ENCODE data around the gene ATG16L2. TPM values are rescaled to one million over a fixed set of nuclear protein-coding genes. Genes with fewer than 3 reads are reported as not detected.

Gene ATG16L2
- total and polyA plus RNA-seq, 4 donors: 4.7 to 17.8 (median 7.4) TPM

DNA sequence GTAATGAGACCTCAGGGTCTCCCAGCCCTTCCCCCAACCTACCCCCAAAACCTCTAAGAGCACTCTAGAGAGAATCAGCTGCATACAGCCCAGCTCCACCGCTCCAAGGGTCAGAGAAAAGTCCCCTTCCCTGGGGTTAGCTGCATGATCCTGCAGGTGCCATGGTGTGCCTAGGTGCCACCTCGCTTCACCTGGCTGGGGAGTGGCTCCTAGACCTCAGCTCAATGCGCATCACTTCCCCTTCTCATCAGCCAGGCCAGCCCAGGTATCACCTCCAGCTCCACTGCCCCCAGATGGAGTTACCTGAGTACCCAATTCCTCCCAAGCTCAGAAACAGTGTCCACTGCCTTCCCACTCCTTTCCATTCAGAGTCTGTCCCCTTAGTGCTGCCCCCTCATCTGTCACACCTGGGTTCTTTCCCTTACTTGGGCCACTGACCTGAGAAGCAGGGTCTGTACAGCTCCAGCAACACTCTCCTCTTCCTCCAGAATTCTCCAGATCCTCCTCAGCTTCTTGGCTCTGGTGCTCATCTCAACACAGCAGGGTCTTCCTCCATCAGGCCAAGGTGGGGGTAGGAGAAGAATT, 21.7 kb upstream of the ATG16L2 start:
- Histone ChIP-seq H3K27me3 (ENCODE audit: control insufficient read depth in 4 of 4, insufficient read depth in 4 of 4, low read length in 3 of 4) (no peaks in the 10 kb centered on the region), H3K36me3 (ENCODE audit: control insufficient read depth in 4 of 4, insufficient read depth in 3 of 4, low read depth in 1 of 4, low read length in 3 of 4) (no peaks in the 10 kb centered on the region), H3K27ac (ENCODE audit: low read depth in 1 of 2, low read length in 2 of 2) (peak overlapping the region in 1 of 2 donors; percentile 97), H3K9me3 (ENCODE audit: control insufficient read depth in 4 of 4, low read length in 3 of 4) (no peaks in the 10 kb centered on the region), H3K4me3 (ENCODE audit: low read depth in 1 of 3, low read length in 3 of 3) (no peak overlapping the region), H3K9ac (ENCODE audit: low read depth in 1 of 2, low read length in 2 of 2) (peak overlapping the region in 1 of 2 donors; percentile 64), H3K4me1 (ENCODE audit: control insufficient read depth in 4 of 4, insufficient read depth in 4 of 4, low read length in 3 of 4) (peaks cover 13 to 48% (median 39%) of the 10 kb centered on the region in 4 donors)
- no peak for DNase-seq (ENCODE audit: low spot score)
- no peak for TF ChIP-seq RAD21 (IDR thresholded peaks at IDR 0.05)
- no peak for TF ChIP-seq FOXA1 (IDR thresholded peaks at IDR 0.05)
- no peak for TF ChIP-seq EGR1 (IDR thresholded peaks at IDR 0.05; ENCODE audit: low read depth in 2 of 2)
- no peak for TF ChIP-seq RXRA (IDR thresholded peaks at IDR 0.05)
- TF ChIP-seq FOXA2 (IDR thresholded peaks at IDR 0.05): no peak
- no peak for TF ChIP-seq GABPA (IDR thresholded peaks at IDR 0.05 in 1 of 2, conservative IDR thresholded peaks at IDR 0.05 in 1 of 2)
- no peak for TF ChIP-seq HNF4G (IDR thresholded peaks at IDR 0.05)
- TF ChIP-seq, protein P1, sequence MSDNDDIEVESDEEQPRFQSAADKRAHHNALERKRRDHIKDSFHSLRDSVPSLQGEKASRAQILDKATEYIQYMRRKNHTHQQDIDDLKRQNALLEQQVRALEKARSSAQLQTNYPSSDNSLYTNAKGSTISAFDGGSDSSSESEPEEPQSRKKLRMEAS (IDR thresholded peaks at IDR 0.05): no peak
- no peak for TF ChIP-seq JUND (IDR thresholded peaks at IDR 0.05)
- no peak for TF ChIP-seq ATF3 (IDR thresholded peaks at IDR 0.05)
- TF ChIP-seq NR2F2 (IDR thresholded peaks at IDR 0.05): no peak
- no peak for TF ChIP-seq TAF1 (conservative IDR thresholded peaks at IDR 0.05)
- no peak for TF ChIP-seq CTCF (IDR thresholded peaks at IDR 0.05; ENCODE audit: low read depth, low read length, missing input control)
- TF ChIP-seq REST (IDR thresholded peaks at IDR 0.05): no peak
- WGBS: 98% methylated on average over 3 of the region's 3 CpGs

DNA sequence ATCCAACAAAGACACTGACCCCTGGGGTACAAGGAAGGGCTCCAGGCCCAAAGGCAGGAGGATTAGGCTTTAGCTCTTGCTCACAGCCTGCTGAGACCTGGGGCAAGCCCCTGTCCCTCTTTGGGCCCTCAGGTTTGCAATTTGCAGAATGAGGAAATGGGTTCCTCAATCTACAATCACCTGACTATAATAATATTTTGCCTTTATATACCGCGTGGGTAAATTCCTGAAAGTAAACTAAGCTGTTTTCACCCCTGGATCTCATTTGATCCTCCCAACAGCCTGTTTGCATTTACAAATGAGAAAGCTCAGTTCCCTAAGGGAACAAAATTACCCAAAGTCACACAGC, 21.2 kb upstream of the ATG16L2 start:
- TF ChIP-seq FOXA1 (IDR thresholded peaks at IDR 0.05) (no peak), ZBTB33 (IDR thresholded peaks at IDR 0.05) (no peak), YY1 (IDR thresholded peaks at IDR 0.05) (no peak), HNF4A (conservative IDR thresholded peaks at IDR 0.05) (no peak)

More for the DNA sequence above, 21.2 kb upstream of the ATG16L2 start:
- Histone ChIP-seq H3K27ac (ENCODE audit: low read depth in 1 of 2, low read length in 2 of 2) (peak overlapping the region; percentile 97 to 98), H3K36me3 (ENCODE audit: control insufficient read depth in 4 of 4, insufficient read depth in 3 of 4, low read depth in 1 of 4, low read length in 3 of 4) (no peaks in the 10 kb centered on the region), H3K9me3 (ENCODE audit: control insufficient read depth in 4 of 4, low read length in 3 of 4) (no peaks in the 10 kb centered on the region), H3K4me1 (ENCODE audit: control insufficient read depth in 4 of 4, insufficient read depth in 4 of 4, low read length in 3 of 4) (peaks cover 9 to 42% (median 34%) of the 10 kb centered on the region in 4 donors), H3K9ac (ENCODE audit: low read depth in 1 of 2, low read length in 2 of 2) (peak overlapping the region; percentile 64 to 93), H3K27me3 (ENCODE audit: control insufficient read depth in 4 of 4, insufficient read depth in 4 of 4, low read length in 3 of 4) (no peaks in the 10 kb centered on the region), H3K4me3 (ENCODE audit: low read depth in 1 of 3, low read length in 3 of 3) (no peak overlapping the region)
- 72% methylated on average over 2 of the region's 2 CpGs for WGBS
- no peak for DNase-seq (ENCODE audit: low spot score)

Measured in liver (tissue), 9 donors.